Liver (tissue), 9 donors: Measurements from ENCODE around the gene DPPA4. TPM values are rescaled to one million over a fixed set of nuclear protein-coding genes. Genes with fewer than 3 reads are reported as not detected.

Experiments
- DNase-seq: peaks from one replicate; pipeline ENCODE4 v3.0.0-alpha.2; 2017; ENCODE audit warnings: low spot score
- H3K27ac ChIP-seq, 2 donors: one replicate each; pipeline ENCODE4 v1.7.0; 2013; ENCODE audit warnings: inconsistent platforms in 2 of 2, low read length in 2 of 2, control low read depth in 1 of 2, low read depth in 1 of 2, mild to moderate bottlenecking in 1 of 2
- H3K27me3 ChIP-seq, 4 donors: one replicate each; pipeline versions ENCODE4 v1.6.1 to v1.7.0; 2013; ENCODE audit warnings: low read length in 3 of 4, inconsistent platforms in 1 of 4, mild to moderate bottlenecking in 1 of 4, moderate library complexity in 1 of 4; ENCODE audit not compliant: control insufficient read depth in 4 of 4, insufficient read depth in 4 of 4
- H3K36me3 ChIP-seq, 4 donors: one replicate each; pipeline versions ENCODE4 v1.6.1 to v1.7.0; 2013; ENCODE audit warnings: low read length in 3 of 4, mild to moderate bottlenecking in 3 of 4, low read depth in 1 of 4, moderate library complexity in 1 of 4; ENCODE audit not compliant: control insufficient read depth in 4 of 4, insufficient read depth in 3 of 4
- H3K4me1 ChIP-seq, 4 donors: one replicate each; pipeline versions ENCODE4 v1.6.1 to v1.7.0; 2013; ENCODE audit warnings: low read length in 3 of 4, mild to moderate bottlenecking in 3 of 4, moderate library complexity in 1 of 4; ENCODE audit not compliant: control insufficient read depth in 4 of 4, insufficient read depth in 4 of 4
- H3K4me3 ChIP-seq, 3 donors: one replicate each; pipeline versions ENCODE4 v1.6.1 to v1.7.0; 2013; ENCODE audit warnings: low read length in 3 of 3, control low read depth in 1 of 3, low read depth in 1 of 3, mild to moderate bottlenecking in 1 of 3
- H3K9ac ChIP-seq, 2 donors: one replicate each; pipeline ENCODE4 v1.7.0; 2013; ENCODE audit warnings: low read length in 2 of 2, mild to moderate bottlenecking in 2 of 2, moderate library complexity in 2 of 2, control low read depth in 1 of 2, low read depth in 1 of 2
- H3K9me3 ChIP-seq, 4 donors: one replicate each; pipeline versions ENCODE4 v1.6.1 to v1.7.0; 2013; ENCODE audit warnings: low read length in 3 of 4; ENCODE audit not compliant: control insufficient read depth in 4 of 4
- ATF3 ChIP-seq: IDR thresholded peaks from 2 replicates; pipeline ENCODE4 v1.6.1; 2016; ENCODE audit warnings: antibody characterized with exemption
- CTCF ChIP-seq: fragments of 150-350 bp; IDR thresholded peaks from 2 replicates; pipeline ENCODE4 v1.5.1; 2017; ENCODE audit warnings: improper control_type of control experiment, low read depth, low read length; ENCODE audit not compliant: missing input control
- EGR1 ChIP-seq, 2 donors: IDR thresholded peaks; 2 replicates each; pipeline ENCODE4 v1.6.1; 2016 to 2018; ENCODE audit warnings: antibody characterized with exemption in 2 of 2, low read depth in 2 of 2
- FOXA1 ChIP-seq: IDR thresholded peaks from 2 replicates; pipeline ENCODE4 v1.6.1; 2016; ENCODE audit warnings: antibody characterized with exemption
- FOXA2 ChIP-seq: IDR thresholded peaks from 2 replicates; pipeline ENCODE4 v1.6.1; 2016; ENCODE audit warnings: antibody characterized with exemption
- GABPA ChIP-seq, 2 donors: IDR thresholded peaks in 1 of 2; conservative IDR thresholded peaks in 1 of 2; 2 replicates each; pipeline ENCODE4 v1.6.1; 2016; ENCODE audit warnings: antibody characterized with exemption in 2 of 2, mild to moderate bottlenecking in 1 of 2, moderate library complexity in 1 of 2
- HNF4A ChIP-seq, 2 donors: conservative IDR thresholded peaks; 2 replicates each; pipeline ENCODE4 v1.6.1; 2016; ENCODE audit warnings: antibody characterized with exemption in 2 of 2, mild to moderate bottlenecking in 2 of 2
- HNF4G ChIP-seq: IDR thresholded peaks from 2 replicates; pipeline ENCODE4 v1.6.1; 2016; ENCODE audit warnings: antibody characterized with exemption
- JUND ChIP-seq, 2 donors: IDR thresholded peaks; 2 replicates each; pipeline ENCODE4 v1.6.1; 2016; ENCODE audit warnings: antibody characterized with exemption in 2 of 2
- MAX ChIP-seq: IDR thresholded peaks from 2 replicates; pipeline ENCODE4 v1.6.1; 2016; ENCODE audit warnings: antibody characterized with exemption
- NR2F2 ChIP-seq: IDR thresholded peaks from 2 replicates; pipeline ENCODE4 v1.6.1; 2016; ENCODE audit warnings: antibody characterized with exemption
- RAD21 ChIP-seq, 2 donors: IDR thresholded peaks; 2 replicates each; pipeline ENCODE4 v1.6.1; 2016; ENCODE audit warnings: antibody characterized with exemption in 2 of 2, mild to moderate bottlenecking in 2 of 2
- REST ChIP-seq: IDR thresholded peaks from 2 replicates; pipeline ENCODE4 v1.6.1; 2016; ENCODE audit warnings: antibody characterized with exemption, mild to moderate bottlenecking
- RXRA ChIP-seq, 2 donors: IDR thresholded peaks; 2 replicates each; pipeline ENCODE4 v1.6.1; 2017 to 2018; ENCODE audit warnings: antibody characterized with exemption in 2 of 2, mild to moderate bottlenecking in 1 of 2
- SP1 ChIP-seq: IDR thresholded peaks from 2 replicates; pipeline ENCODE4 v1.6.1; 2018; ENCODE audit warnings: antibody characterized with exemption, mild to moderate bottlenecking
- TAF1 ChIP-seq: conservative IDR thresholded peaks from 2 replicates; pipeline ENCODE4 v1.6.1; 2016; ENCODE audit warnings: antibody characterized with exemption, mild to moderate bottlenecking
- YY1 ChIP-seq: IDR thresholded peaks from 2 replicates; pipeline ENCODE4 v1.6.1; 2016; ENCODE audit warnings: antibody characterized with exemption, mild to moderate bottlenecking
- ZBTB33 ChIP-seq: IDR thresholded peaks from 2 replicates; pipeline ENCODE4 v1.6.1; 2016; ENCODE audit warnings: antibody characterized with exemption
- WGBS: extraction: QIAGEN DNeasy Blood & Tissue Kit; methylation state at CpG from one replicate; pipeline ENCODE4 v1.1.7; 2013; 5-methylcytosine and 5-hydroxymethylcytosine counted together
- polyA plus RNA-seq, 2 donors: library from polyadenylated mRNA; stranded (reverse) in 1 of 2; unstranded in 1 of 2; fragments of 200-250 nt in 1 of 2; fragments of >200 nt in 1 of 2; fragmentation: Nextera tagmentation in 1 of 2; extraction: Ambion mirVana in 1 of 2; gene quantifications; one replicate each; pipeline versions ENCODE4 v1.2.1 to v1.2.3, GENCODE V29; 2013 to 2015
- total RNA-seq, 2 donors: library from RNA; depleted of rRNA; stranded (reverse); fragments of >200 nt; gene quantifications; one replicate each; pipeline ENCODE4 v1.2.3, GENCODE V29; 2014
- donor health status: healthy.
- donor health status: healthy.
- donor health status: healthy.
- donor health status: healthy.
- donor health status: healthy.

The DPPA4 gene
- total and polyA plus RNA-seq, 4 donors: 0.12 to 3.1 (median 0.28) TPM

GRCh38 chr3:109346099-109346498 lies 8.8 kb upstream of the DPPA4 start:
- WGBS: 77% methylated on average over 4 of the region's 4 CpGs
- peaks cover 0 to 11% (median under 1%) of the 10 kb centered on the region in 4 donors for H3K36me3 ChIP-seq
- DNase-seq: no peak
- no peak overlapping the region for H3K27ac ChIP-seq
- H3K9me3 ChIP-seq: no peaks in the 10 kb centered on the region
- H3K4me1 ChIP-seq: peaks cover 0 to 5% (median 3%) of the 10 kb centered on the region in 4 donors
- no peak overlapping the region for H3K9ac ChIP-seq
- no peak overlapping the region for H3K4me3 ChIP-seq
- H3K27me3 ChIP-seq: no peaks in the 10 kb centered on the region
- TF ChIP-seq HNF4G (no peak), RAD21 (IDR thresholded peaks at IDR 0.05) (no peak), EGR1 (IDR thresholded peaks at IDR 0.05; ENCODE audit: low read depth in 2 of 2) (no peak), ATF3 (no peak), FOXA1 (no peak), REST (no peak), GABPA (IDR thresholded peaks at IDR 0.05 in 1 of 2, conservative IDR thresholded peaks at IDR 0.05 in 1 of 2) (no peak), JUND (IDR thresholded peaks at IDR 0.05) (no peak), RXRA (IDR thresholded peaks at IDR 0.05) (no peak), NR2F2 (no peak), HNF4A (conservative IDR thresholded peaks at IDR 0.05) (no peak), YY1 (no peak), ZBTB33 (no peak), CTCF (no peak), TAF1 (no peak), FOXA2 (no peak), SP1 (no peak), MAX (no peak)
